Neural cell (in vitro differentiated cells): ENCODE data around the gene IAH1. TPM values are rescaled to one million over a fixed set of nuclear protein-coding genes. Genes with fewer than 3 reads are reported as not detected.

Experiments
- H2AFZ ChIP-seq: fragments of 200-600, 300-800 bp; sonication (generic), shearing (Covaris generic); 2 replicates; pipeline ENCODE4 v1.6.0; 2014; ENCODE audit warnings: low read depth, mild to moderate bottlenecking, antibody characterized with exemption, low read length, moderate library complexity
- H3F3A ChIP-seq: fragments of 200-600 bp; shearing (Covaris generic); 2 replicates; pipeline ENCODE4 v1.6.1; 2016; ENCODE audit warnings: mild to moderate bottlenecking, moderate library complexity, mixed read lengths, antibody characterized with exemption, low read length; ENCODE audit not compliant: insufficient read depth, poor library complexity, severe bottlenecking
- H3K27ac ChIP-seq: fragments of 200-600, 300-800 bp; sonication (generic), shearing (Covaris generic); 2 replicates; pipeline ENCODE4 v1.5.1; 2014; ENCODE audit warnings: mild to moderate bottlenecking, low read length, moderate library complexity
- H3K27me3 ChIP-seq: fragments of 300-800, 200-600 bp; sonication (generic), shearing (Covaris generic); 2 replicates; pipeline ENCODE4 v1.6.0; 2014; ENCODE audit warnings: mild to moderate bottlenecking, low read depth, low read length, moderate library complexity; ENCODE audit not compliant: insufficient read depth
- H3K36me3 ChIP-seq: fragments of 300-800, 200-600 bp; sonication (generic), shearing (Covaris generic); 2 replicates; pipeline ENCODE4 v1.5.1; 2014; ENCODE audit warnings: mild to moderate bottlenecking, antibody characterized with exemption, low read length, moderate library complexity; ENCODE audit not compliant: insufficient read depth
- H3K4me2 ChIP-seq: fragments of 300-800, 200-600 bp; sonication (generic), shearing (Covaris generic); 2 replicates; pipeline ENCODE4 v1.6.0; 2014; ENCODE audit warnings: mild to moderate bottlenecking, low read length
- H3K4me3 ChIP-seq: fragments of 300-800, 200-600 bp; sonication (generic), shearing (Covaris generic); 2 replicates; pipeline ENCODE4 v1.5.1; 2014; ENCODE audit warnings: mild to moderate bottlenecking, low read length, moderate library complexity
- H3K79me2 ChIP-seq: fragments of 200-600 bp; shearing (Covaris generic); replicated peaks from 2 replicates; pipeline ENCODE4 v1.6.0; 2014; ENCODE audit warnings: mild to moderate bottlenecking, low read length, moderate library complexity; ENCODE audit not compliant: insufficient read depth
- H3K9ac ChIP-seq: fragments of 300-800, 200-600 bp; sonication (generic), shearing (Covaris generic); 2 replicates; pipeline ENCODE4 v1.6.1; 2016; ENCODE audit warnings: mild to moderate bottlenecking, low read length, mixed read lengths
- H3K9me2 ChIP-seq: fragments of 200-600 bp; shearing (Covaris generic); 2 replicates; pipeline ENCODE4 v1.6.1; 2016; ENCODE audit warnings: mild to moderate bottlenecking, low read length, mixed read lengths; ENCODE audit not compliant: insufficient read depth
- H3K9me3 ChIP-seq: fragments of 200-600, 300-800 bp; sonication (generic), shearing (Covaris generic); 2 replicates; pipeline ENCODE4 v1.6.1; 2016; ENCODE audit warnings: mild to moderate bottlenecking, mixed run types, low read length, moderate library complexity, mixed read lengths
- H4K20me1 ChIP-seq: fragments of 200-600 bp; shearing (Covaris generic); 2 replicates; pipeline ENCODE4 v1.6.1; 2016; ENCODE audit warnings: mild to moderate bottlenecking, mixed run types; ENCODE audit not compliant: insufficient read depth
- EP300 ChIP-seq: fragments of 450-650 bp; conservative IDR thresholded peaks from 2 replicates; pipeline ENCODE4 v1.6.1; 2014; ENCODE audit warnings: antibody characterized with exemption, mild to moderate bottlenecking, moderate library complexity; ENCODE audit not compliant: poor library complexity, severe bottlenecking
- EZH2 ChIP-seq: fragments of 200-600, 300-800 bp; shearing (Covaris generic), sonication (generic); IDR thresholded peaks from 2 replicates; pipeline ENCODE4 v1.6.1; 2014; ENCODE audit warnings: antibody characterized with exemption, low read length, borderline replicate concordance, mild to moderate bottlenecking; ENCODE audit not compliant: insufficient read depth, poor library complexity, severe bottlenecking
- MXI1 ChIP-seq: fragments of 450-650 bp; conservative IDR thresholded peaks from 2 replicates; pipeline ENCODE4 v1.6.1; 2014; ENCODE audit warnings: antibody characterized with exemption, mild to moderate bottlenecking; ENCODE audit not compliant: poor library complexity, severe bottlenecking
- POLR2AphosphoS5 ChIP-seq: IDR thresholded peaks from 2 replicates; pipeline ENCODE4 v1.6.1; 2012
- RAD21 ChIP-seq: fragments of 450-650 bp; conservative IDR thresholded peaks from 2 replicates; pipeline ENCODE4 v1.6.1; 2014; ENCODE audit warnings: antibody characterized with exemption, mild to moderate bottlenecking, moderate library complexity
- SMC3 ChIP-seq: fragments of 450-650 bp; conservative IDR thresholded peaks from 2 replicates; pipeline ENCODE4 v1.6.1; 2014; ENCODE audit warnings: antibody characterized with exemption, mild to moderate bottlenecking, moderate library complexity; ENCODE audit not compliant: poor library complexity
- TAF1 ChIP-seq: IDR thresholded peaks from 2 replicates; pipeline ENCODE4 v1.6.1; 2012; ENCODE audit warnings: low read depth
- polyA plus RNA-seq: library from polyadenylated mRNA; depleted of rRNA; stranded (reverse); fragments of >200 nt; gene quantifications from 2 replicates; pipeline ENCODE4 v1.2.3, GENCODE V29; 2014
- TF ChIP-seq, protein P1 (sequence below): IDR thresholded peaks from 2 replicates; pipeline ENCODE4 v1.6.1; 2012; ENCODE audit warnings: borderline replicate concordance
- TF ChIP-seq, protein P2 (sequence below): fragments of 450-650 bp; IDR thresholded peaks from 2 replicates; pipeline ENCODE4 v1.5.1; 2014; ENCODE audit warnings: antibody characterized with exemption, mild to moderate bottlenecking, moderate library complexity; ENCODE audit not compliant: poor library complexity, severe bottlenecking

The IAH1 gene
- polyA plus RNA-seq, 1 donor from 2014 or later: 33.0 TPM

DNA sequence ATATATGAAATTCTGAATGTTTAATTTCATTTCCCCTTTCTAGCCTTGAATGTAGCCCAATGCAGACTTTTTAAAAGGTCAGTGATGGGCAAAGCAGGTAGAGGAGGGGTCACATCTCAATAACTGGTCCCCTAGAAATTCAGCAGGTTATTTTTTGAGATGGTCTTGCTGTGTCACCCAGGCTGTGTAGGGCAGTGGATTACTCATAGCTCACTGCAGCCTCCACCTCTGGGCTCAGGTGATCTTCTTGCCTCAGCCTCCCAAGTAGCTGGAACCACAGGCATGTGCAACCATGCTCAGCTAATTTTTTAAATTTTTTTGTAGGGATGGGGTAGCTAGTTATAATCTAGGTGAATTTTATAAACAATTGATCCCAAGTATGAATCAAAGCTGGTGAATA, 8.8 kb downstream of the IAH1 start:
- Histone ChIP-seq H3K9me3 (no peaks in the 10 kb centered on the region), H2AFZ (no peak overlapping the region), H3K4me3 (no peak overlapping the region), H3K27me3 (no peaks in the 10 kb centered on the region), H3F3A (no peaks in the 10 kb centered on the region), H3K9me2 (no peaks in the 10 kb centered on the region), H3K36me3 (no peaks in the 10 kb centered on the region), H3K27ac (no peak overlapping the region), H3K79me2 (no peaks in the 10 kb centered on the region), H4K20me1 (no peaks in the 10 kb centered on the region), H3K9ac (no peak overlapping the region), H3K4me2 (no peak overlapping the region)
- TF ChIP-seq POLR2AphosphoS5 (no peak), RAD21 (no peak), TAF1 (no peak), EZH2 (no peak), EP300 (no peak), SMC3 (no peak), MXI1 (no peak)
- TF ChIP-seq, protein P1, sequence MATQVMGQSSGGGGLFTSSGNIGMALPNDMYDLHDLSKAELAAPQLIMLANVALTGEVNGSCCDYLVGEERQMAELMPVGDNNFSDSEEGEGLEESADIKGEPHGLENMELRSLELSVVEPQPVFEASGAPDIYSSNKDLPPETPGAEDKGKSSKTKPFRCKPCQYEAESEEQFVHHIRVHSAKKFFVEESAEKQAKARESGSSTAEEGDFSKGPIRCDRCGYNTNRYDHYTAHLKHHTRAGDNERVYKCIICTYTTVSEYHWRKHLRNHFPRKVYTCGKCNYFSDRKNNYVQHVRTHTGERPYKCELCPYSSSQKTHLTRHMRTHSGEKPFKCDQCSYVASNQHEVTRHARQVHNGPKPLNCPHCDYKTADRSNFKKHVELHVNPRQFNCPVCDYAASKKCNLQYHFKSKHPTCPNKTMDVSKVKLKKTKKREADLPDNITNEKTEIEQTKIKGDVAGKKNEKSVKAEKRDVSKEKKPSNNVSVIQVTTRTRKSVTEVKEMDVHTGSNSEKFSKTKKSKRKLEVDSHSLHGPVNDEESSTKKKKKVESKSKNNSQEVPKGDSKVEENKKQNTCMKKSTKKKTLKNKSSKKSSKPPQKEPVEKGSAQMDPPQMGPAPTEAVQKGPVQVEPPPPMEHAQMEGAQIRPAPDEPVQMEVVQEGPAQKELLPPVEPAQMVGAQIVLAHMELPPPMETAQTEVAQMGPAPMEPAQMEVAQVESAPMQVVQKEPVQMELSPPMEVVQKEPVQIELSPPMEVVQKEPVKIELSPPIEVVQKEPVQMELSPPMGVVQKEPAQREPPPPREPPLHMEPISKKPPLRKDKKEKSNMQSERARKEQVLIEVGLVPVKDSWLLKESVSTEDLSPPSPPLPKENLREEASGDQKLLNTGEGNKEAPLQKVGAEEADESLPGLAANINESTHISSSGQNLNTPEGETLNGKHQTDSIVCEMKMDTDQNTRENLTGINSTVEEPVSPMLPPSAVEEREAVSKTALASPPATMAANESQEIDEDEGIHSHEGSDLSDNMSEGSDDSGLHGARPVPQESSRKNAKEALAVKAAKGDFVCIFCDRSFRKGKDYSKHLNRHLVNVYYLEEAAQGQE: no peak
- TF ChIP-seq, protein P2, sequence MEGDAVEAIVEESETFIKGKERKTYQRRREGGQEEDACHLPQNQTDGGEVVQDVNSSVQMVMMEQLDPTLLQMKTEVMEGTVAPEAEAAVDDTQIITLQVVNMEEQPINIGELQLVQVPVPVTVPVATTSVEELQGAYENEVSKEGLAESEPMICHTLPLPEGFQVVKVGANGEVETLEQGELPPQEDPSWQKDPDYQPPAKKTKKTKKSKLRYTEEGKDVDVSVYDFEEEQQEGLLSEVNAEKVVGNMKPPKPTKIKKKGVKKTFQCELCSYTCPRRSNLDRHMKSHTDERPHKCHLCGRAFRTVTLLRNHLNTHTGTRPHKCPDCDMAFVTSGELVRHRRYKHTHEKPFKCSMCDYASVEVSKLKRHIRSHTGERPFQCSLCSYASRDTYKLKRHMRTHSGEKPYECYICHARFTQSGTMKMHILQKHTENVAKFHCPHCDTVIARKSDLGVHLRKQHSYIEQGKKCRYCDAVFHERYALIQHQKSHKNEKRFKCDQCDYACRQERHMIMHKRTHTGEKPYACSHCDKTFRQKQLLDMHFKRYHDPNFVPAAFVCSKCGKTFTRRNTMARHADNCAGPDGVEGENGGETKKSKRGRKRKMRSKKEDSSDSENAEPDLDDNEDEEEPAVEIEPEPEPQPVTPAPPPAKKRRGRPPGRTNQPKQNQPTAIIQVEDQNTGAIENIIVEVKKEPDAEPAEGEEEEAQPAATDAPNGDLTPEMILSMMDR: no peak

DNA sequence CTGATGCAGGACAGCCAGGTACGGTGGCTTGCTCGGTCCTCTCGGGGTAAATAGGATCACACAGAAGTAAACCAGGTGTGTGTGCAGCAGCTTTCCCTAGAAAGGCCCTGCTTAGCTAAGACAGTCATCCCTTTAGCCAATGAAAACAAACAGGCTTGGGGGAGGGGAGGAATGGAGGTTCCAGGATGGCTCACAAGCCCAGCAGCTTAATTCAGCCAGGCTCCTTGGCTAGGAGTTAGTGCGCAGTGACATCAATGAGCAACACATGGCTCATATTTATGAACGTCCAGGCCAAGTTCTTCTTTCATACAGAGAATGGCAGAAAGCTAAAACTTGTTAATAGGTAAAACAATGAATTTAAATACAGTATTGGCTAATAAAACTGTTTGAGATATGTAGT, 10.2 kb downstream of the IAH1 start:
- H3K9ac ChIP-seq: no peak overlapping the region
- H3K79me2 ChIP-seq: no peaks in the 10 kb centered on the region
- no peak overlapping the region for H2AFZ ChIP-seq
- no peaks in the 10 kb centered on the region for H3F3A ChIP-seq
- H3K27ac ChIP-seq: no peak overlapping the region
- H3K4me2 ChIP-seq: no peak overlapping the region
- no peak overlapping the region for H3K4me3 ChIP-seq
- no peaks in the 10 kb centered on the region for H3K9me2 ChIP-seq
- no peaks in the 10 kb centered on the region for H3K27me3 ChIP-seq
- no peaks in the 10 kb centered on the region for H3K9me3 ChIP-seq
- TF ChIP-seq, protein P2: no peak
- TF ChIP-seq, protein P1: no peak
- TF ChIP-seq MXI1 (no peak), POLR2AphosphoS5 (no peak), SMC3 (no peak), TAF1 (no peak), EP300 (no peak), RAD21 (no peak), EZH2 (no peak)
- H3K36me3 ChIP-seq: no peaks in the 10 kb centered on the region
- no peaks in the 10 kb centered on the region for H4K20me1 ChIP-seq
